PFSK-1 (cell line): ENCODE data around the gene SLC44A5.

Source experiments
- FOXP2 ChIP-seq: optimal IDR thresholded peaks from 2 replicates; pipeline ENCODE3; 2011; ENCODE audit warnings: borderline replicate concordance, control low read depth, inconsistent platforms; ENCODE audit not compliant: insufficient read depth; ENCODE audit errors: extremely low read length, extremely low read depth
- POLR2AphosphoS5 ChIP-seq: IDR thresholded peaks from 2 replicates; pipeline ENCODE4 v1.6.1; 2012; ENCODE audit warnings: low read depth, mild to moderate bottlenecking, control low read depth, low read length, moderate library complexity
- REST ChIP-seq, 2 experiments: IDR thresholded peaks; 2 replicates each; pipeline versions ENCODE4 v1.6.1 to v1.8.0; 2011 to 2012; ENCODE audit warnings: low read depth in 2 of 2, low read length in 2 of 2, control low read depth in 1 of 2, inconsistent platforms in 1 of 2, mild to moderate bottlenecking in 1 of 2, moderate library complexity in 1 of 2; ENCODE audit not compliant: insufficient read depth in 1 of 2
- SIN3A ChIP-seq: IDR thresholded peaks from 2 replicates; pipeline ENCODE4 v1.6.1; 2012; ENCODE audit warnings: mild to moderate bottlenecking, low read length, moderate library complexity, borderline replicate concordance; ENCODE audit not compliant: insufficient read depth
- TAF1 ChIP-seq: IDR thresholded peaks from 2 replicates; pipeline ENCODE4 v1.6.1; 2012; ENCODE audit warnings: low read length, control low read depth, borderline replicate concordance; ENCODE audit not compliant: insufficient read depth

The SLC44A5 gene

GRCh38 chr1:75275631-75276030 is 335.3 kb downstream of the SLC44A5 start:
- TF ChIP-seq REST (IDR thresholded peaks at IDR 0.05; ENCODE audit: insufficient read depth in 1 of 2, low read depth in 2 of 2, low read length in 2 of 2) = no peak
- TF ChIP-seq TAF1 = no peak
- TF ChIP-seq POLR2AphosphoS5 = no peak
- no peak for TF ChIP-seq SIN3A
- no peak for TF ChIP-seq FOXP2

GRCh38 chr1:75274920-75275506 is 335.9 kb downstream of the SLC44A5 start:
- TF ChIP-seq FOXP2 = no peak
- TF ChIP-seq TAF1 = no peak
- no peak for TF ChIP-seq POLR2AphosphoS5
- no peak for TF ChIP-seq SIN3A
- TF ChIP-seq REST (IDR thresholded peaks at IDR 0.05; ENCODE audit: insufficient read depth in 1 of 2, low read depth in 2 of 2, low read length in 2 of 2) = no peak

GRCh38 chr1:75273110-75273509 is 337.8 kb downstream of the SLC44A5 start:
- TF ChIP-seq REST (IDR thresholded peaks at IDR 0.05; ENCODE audit: insufficient read depth in 1 of 2, low read depth in 2 of 2, low read length in 2 of 2) = no peak

- no peak for TF ChIP-seq SIN3A
- no peak for TF ChIP-seq FOXP2
- no peak for TF ChIP-seq TAF1
- TF ChIP-seq REST (IDR thresholded peaks at IDR 0.05; ENCODE audit: insufficient read depth in 1 of 2, low read depth in 2 of 2, low read length in 2 of 2) = no peak
- TF ChIP-seq POLR2AphosphoS5 = no peak
These were observed 345.1 kb downstream of the SLC44A5 start for GRCh38 chr1:75265792-75266191.

GRCh38 chr1:75264112-75264511 is 346.8 kb downstream of the SLC44A5 start:
- TF ChIP-seq REST (IDR thresholded peaks at IDR 0.05; ENCODE audit: insufficient read depth in 1 of 2, low read depth in 2 of 2, low read length in 2 of 2) (no peak), SIN3A (no peak), POLR2AphosphoS5 (no peak), TAF1 (no peak), FOXP2 (no peak)
